ENCODE results near the gene RAB6A.
A peak's percentile ranks its signal among the peaks of the same experiment; 100 is the strongest.

Gene RAB6A

GRCh38 chr11:73654482-73655021 lies 106.3 kb downstream of the RAB6A start:
- no peak for DNase-seq (ENCODE audit: low read depth in 2 of 2)

DNA sequence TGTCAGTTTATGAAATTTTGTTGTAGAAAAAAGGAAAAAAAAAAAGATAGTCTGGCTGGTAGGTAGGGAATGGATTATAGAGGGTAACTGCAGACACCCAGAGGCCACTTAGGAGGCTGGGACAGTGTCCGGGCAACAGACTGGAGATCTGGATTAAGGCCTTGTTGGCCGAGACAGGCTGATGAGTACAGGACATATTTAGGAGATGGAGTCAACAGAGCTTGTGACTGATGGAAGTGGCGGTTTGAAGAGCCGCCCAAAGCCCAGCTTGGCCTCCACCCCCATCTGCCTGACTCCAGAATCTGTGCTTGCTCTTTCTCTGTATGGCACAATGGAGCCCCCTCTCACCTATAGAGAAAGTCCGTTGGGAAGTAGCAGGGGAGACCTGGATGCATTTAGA lies 106.9 kb downstream of the RAB6A start:
- DNase-seq (ENCODE audit: low read depth in 2 of 2): no peak

GRCh38 chr11:73652856-73653559 lies 107.9 kb downstream of the RAB6A start:
- DNase-seq (ENCODE audit: low read depth in 2 of 2): no peak

DNA sequence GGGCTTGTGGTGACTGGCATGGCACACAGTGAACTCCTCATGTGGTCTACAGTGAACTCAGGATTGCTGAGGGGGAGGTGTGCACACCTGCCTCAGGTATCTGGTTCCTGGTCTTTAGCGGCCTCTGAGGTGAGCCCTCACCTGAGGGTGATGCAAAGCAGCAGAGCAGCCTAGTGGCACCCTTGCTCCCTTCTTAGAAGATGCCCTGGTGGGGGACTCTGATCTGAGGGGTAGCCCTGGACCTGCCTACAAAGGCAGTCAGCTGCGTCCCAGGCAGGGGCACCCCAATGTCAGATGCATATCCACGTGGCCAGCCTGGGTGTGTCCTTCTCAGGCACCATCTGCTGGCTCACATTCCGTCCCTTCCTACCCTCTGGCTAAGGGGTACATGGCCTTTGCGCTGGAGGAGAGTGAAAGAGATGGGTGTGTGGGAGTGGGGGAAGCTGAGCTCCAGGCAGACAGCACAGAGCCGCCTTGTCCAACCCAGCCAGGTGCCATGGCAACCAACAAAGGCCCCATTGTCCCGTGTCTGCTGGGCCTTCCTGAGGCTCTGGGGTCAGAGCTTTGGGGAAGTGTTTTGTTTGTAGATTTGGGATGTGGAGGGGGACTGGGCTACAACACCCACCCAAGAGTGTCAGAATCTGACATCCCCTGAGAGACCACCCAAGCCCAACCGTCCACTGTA lies 108.7 kb downstream of the RAB6A start:
- no peak for DNase-seq (ENCODE audit: low read depth in 2 of 2)

DNA sequence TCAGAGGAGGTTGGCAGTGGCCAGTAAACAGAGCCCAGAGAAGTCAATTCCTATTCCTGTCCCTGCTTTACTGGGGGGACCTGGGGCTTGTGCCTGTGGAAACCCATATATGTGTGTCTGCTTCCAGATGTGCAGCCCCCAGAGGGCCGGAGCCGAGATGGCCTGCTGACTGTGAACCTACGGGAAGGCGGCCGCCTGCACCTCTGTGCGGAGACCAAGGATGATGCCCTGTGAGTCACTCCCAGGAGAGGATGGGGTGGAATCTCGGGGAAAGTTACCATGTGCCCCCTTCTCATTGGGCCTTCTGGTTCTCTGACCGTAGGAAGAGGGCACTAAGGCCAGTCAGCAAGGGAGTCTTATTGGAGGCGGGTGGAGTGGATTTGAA lies 109.2 kb downstream of the RAB6A start:
- DNase-seq (ENCODE audit: low read depth in 2 of 2): no peak

DNA sequence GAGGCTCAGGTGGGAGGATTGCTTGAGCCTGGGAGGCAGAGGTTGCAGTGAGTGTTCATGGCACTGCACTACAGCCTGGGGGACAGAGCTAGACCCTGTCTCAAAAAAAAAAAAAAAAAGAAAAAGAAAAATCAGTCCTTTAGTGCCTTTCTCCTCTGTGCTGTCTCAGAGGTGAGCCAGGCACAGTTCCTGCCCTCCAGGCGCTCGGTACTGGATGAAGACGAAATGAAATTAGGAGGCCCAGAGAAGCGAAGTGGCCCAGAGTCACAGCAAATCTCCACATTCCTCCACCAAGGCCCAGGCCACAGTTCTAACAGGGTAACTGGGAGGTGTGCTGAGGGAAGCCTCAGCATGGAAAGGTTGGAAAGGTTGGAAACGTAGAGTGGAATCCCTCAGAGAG lies 109.6 kb downstream of the RAB6A start:
- DNase-seq (ENCODE audit: low read depth in 2 of 2): no peak

- DNase-seq (ENCODE audit: low read depth in 2 of 2): no peak
Measured at GRCh38 chr11:73650400-73650799, 110.5 kb downstream of the RAB6A start.

DNA sequence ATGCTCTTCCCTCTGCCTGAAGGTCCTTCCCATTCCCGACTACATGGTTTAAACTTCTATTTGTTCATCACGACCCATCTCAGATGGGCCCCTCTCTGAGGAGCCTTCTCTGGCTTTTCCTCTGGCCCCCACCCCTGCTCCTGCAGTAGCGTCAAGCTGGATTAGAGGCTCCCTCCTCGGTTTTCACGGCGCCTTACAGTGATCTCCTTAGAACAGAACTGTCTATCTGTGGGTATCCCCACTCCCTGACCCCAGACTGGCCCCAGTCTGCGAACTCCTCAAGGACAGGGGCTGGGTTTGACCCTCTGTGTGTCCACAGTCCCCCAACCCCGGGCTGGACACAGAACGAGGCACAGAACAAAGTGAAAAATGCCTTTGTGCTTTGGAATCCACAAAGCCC lies 111.7 kb downstream of the RAB6A start:
- no peak for DNase-seq (ENCODE audit: low read depth in 2 of 2)

- DNase-seq (ENCODE audit: low read depth in 2 of 2): no peak
Measured at GRCh38 chr11:73648571-73649046, 112.3 kb downstream of the RAB6A start.

GRCh38 chr11:73648121-73648520 lies 112.8 kb downstream of the RAB6A start:
- no peak for DNase-seq (ENCODE audit: low read depth in 2 of 2)

DNA sequence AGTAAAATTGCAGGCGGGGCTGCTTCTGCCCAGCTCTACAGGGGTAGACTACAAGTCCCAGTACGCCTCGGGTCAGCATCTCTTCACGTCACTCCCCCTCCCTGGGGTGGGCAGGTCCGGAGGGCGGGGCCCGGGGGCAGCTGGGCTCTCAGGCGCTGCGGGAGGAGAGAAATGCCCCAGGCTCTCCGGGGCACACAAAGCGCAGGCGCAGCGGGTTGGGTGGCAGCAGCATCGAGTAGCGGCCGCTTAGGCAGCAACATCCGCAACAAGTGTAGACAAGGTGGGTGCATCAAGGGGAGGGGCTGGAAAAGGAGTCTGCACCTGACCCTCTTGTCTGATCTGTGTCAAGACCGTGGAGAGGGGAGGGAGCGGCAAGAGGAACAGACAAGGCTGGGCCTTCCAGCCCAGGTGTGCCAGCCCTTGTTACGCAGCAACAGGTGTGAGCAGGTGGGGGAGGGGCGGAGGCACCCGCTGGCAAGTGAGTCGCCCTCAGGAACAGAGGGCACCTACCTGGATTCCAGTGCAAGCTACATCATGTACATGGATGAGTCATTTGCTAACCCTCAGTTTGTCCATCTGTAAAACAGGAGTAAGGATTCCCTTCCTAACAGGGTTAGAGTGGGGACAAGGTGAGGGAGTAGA lies 113.3 kb downstream of the RAB6A start:
- peak; percentile 86 to 90 for DNase-seq (ENCODE audit: low read depth in 2 of 2)

- DNase-seq (ENCODE audit: low read depth in 2 of 2): no peak
Measured at GRCh38 chr11:73645972-73646631, 114.8 kb downstream of the RAB6A start, which contains the start of gene PLEKHB1. TSS of gene PLEKHB1 (plus strand) at chr11:73646581. CDS start at chr11:73646609, 28 bp downstream.

GRCh38 chr11:73645121-73645969 lies 115.5 kb downstream of the RAB6A start:
- DNase-seq (ENCODE audit: low read depth in 2 of 2): no peak

DNA sequence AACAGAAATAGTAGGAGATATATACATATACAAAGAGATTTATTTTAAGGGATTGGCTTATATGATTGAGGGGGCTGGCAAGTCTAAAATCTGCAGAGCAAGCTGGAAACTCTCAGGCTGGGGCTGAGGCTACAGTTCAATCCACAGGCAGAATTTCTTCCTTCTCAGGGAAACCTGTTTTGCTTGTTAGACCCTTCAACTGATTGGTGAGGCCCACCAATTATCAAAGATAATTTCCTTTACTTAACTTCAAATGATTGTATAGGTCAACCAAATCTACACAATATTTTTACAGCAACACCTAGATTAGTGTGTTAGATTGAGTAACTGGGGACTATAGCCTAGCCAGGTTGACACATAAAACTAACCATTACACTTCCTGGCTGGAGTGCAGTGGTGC lies 119.2 kb downstream of the RAB6A start:
- no peak for DNase-seq (ENCODE audit: low read depth in 2 of 2)

- DNase-seq (ENCODE audit: low read depth in 2 of 2): no peak
Measured at GRCh38 chr11:73640592-73640991, 120.3 kb downstream of the RAB6A start.

DNA sequence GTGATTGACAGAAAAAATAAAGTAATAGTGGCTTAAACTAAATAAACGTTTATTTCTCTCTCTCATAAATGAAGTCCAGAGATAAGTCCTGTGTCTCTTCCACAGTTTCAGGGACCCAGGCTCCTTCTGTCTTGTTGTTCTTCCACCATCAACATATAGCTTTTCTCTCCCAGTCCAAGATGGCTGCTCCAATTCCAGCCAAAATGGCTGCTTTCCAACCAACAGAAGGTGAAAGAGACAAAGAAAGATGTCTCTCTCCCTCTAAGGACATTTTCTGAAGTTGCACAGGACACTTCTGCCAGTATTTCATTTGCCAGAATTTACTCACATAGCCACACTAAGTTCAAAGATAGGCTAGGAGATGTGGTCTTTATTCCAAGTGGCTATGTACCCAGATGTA lies 123.9 kb downstream of the RAB6A start:
- no peak for DNase-seq (ENCODE audit: low read depth in 2 of 2)

DNA sequence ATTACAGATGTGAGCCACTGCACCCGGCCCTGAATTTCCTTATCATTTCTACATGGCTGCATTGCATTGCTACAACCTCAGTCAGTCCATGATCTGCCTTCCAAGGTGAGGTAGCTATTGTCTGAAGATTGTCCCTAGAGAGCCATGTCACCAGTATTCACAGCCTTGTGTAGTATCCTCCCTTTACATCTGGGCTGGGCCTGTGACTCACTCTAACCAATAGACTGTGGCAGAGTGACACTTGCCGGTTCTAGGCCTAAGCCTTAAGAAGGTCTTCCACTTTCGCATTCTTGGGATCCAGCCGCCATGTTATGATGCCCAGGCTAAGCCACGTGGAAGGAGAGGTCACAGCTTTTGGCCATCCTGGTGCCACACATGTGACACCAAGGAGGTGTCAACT lies 124.6 kb downstream of the RAB6A start:
- DNase-seq (ENCODE audit: low read depth in 2 of 2): no peak

DNA sequence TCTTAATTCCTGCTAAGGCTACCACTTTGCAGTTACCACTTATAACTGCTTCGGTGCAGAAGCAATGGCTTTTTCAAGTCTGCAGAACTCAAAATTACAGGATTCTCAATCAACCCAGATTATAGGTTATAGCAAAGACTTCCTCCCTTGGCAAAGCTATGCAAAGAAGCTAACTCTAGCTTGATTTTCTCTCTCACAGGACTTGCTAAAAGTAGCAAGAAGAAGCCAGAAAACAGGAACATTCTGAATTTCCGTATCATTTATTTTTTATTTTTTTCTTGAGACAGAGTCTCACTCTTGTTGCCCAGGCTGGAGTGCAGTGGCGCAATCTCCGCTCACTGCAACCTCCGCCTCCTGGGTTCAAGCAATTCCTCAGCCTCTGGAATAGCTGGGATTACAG lies 125.2 kb downstream of the RAB6A start:
- no peak for DNase-seq (ENCODE audit: low read depth in 2 of 2)

DNA sequence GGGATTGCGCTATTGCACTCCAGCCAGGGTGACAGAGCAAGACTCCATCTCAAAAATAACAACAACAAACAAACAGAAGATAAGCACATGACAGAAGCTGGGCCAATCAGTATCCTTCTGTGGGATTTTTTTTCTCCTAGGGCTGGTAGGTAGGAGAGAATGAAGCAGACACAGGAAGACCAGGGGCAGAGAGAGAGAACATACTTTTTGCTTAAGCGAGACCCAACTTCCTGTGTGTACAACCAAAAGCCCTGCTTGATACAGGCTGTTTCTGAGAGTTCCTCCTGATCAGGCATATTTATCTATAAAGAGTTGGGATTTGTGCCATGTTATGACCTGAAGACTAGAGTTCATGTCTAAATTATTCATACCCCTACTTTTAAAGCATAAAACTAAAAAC lies 126.9 kb downstream of the RAB6A start:
- DNase-seq (ENCODE audit: low read depth in 2 of 2): no peak

- DNase-seq (ENCODE audit: low read depth in 2 of 2): no peak
Measured at GRCh38 chr11:73632996-73633395, 127.9 kb downstream of the RAB6A start.

DNA sequence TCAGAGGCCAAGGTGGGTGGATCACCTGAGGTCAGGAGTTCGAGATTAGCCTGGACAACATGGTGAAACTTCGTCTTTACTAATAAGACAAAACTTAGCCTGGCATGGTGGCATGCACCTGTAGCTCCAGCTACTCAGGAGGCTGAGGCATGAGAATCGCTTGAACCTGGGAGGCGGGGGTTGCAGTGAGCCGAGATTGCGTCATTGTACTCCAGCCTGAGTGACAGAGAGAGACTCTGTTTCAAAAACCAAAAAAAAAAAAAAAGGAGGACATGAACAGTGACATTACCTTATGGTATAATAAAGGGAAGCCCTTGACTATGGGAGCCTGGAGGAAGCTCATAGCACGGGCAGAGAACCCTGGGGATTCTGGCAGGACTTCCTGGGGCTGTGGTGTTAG lies 131.0 kb downstream of the RAB6A start:
- no peak for DNase-seq (ENCODE audit: low read depth in 2 of 2)
